ENCODE results near the gene DIDO1. TPM values are rescaled to one million over a fixed set of nuclear protein-coding genes. Genes with fewer than 3 reads are reported as not detected.
A peak's percentile ranks its signal among the peaks of the same experiment; 100 is the strongest.

The DIDO1 gene
- total RNA-seq, 1 donor from 2014 or later, result 71.2 TPM

GRCh38 chr20:62935204-62935967, 9.1 kb upstream of the DIDO1 start:
- Mint-ChIP-seq H3K36me3 (ENCODE audit: insufficient read depth) (peaks cover 6% of the 10 kb centered on the region), H3K4me3 (ENCODE audit: low read depth) (no peak overlapping the region), H3K9me3 (ENCODE audit: low read depth) (no peaks in the 10 kb centered on the region), H3K4me1 (ENCODE audit: low read depth) (peaks cover 18% of the 10 kb centered on the region), H3K27me3 (no peaks in the 10 kb centered on the region), H3K27ac (no peak overlapping the region)
- TF ChIP-seq, protein P1, sequence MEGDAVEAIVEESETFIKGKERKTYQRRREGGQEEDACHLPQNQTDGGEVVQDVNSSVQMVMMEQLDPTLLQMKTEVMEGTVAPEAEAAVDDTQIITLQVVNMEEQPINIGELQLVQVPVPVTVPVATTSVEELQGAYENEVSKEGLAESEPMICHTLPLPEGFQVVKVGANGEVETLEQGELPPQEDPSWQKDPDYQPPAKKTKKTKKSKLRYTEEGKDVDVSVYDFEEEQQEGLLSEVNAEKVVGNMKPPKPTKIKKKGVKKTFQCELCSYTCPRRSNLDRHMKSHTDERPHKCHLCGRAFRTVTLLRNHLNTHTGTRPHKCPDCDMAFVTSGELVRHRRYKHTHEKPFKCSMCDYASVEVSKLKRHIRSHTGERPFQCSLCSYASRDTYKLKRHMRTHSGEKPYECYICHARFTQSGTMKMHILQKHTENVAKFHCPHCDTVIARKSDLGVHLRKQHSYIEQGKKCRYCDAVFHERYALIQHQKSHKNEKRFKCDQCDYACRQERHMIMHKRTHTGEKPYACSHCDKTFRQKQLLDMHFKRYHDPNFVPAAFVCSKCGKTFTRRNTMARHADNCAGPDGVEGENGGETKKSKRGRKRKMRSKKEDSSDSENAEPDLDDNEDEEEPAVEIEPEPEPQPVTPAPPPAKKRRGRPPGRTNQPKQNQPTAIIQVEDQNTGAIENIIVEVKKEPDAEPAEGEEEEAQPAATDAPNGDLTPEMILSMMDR (IDR thresholded peaks at IDR 0.05; ENCODE audit: unreplicated experiment), result no peak
- no peak for DNase-seq (ENCODE audit: low spot score, unreplicated experiment)

GRCh38 chr20:62933966-62934365, 7.7 kb upstream of the DIDO1 start:
- H3K27ac Mint-ChIP-seq, result no peak overlapping the region
- H3K4me1 Mint-ChIP-seq (ENCODE audit: low read depth), result peaks cover 12% of the 10 kb centered on the region
- DNase-seq (ENCODE audit: low spot score, unreplicated experiment), result no peak
- peaks cover 6% of the 10 kb centered on the region for H3K36me3 Mint-ChIP-seq (ENCODE audit: insufficient read depth)
- H3K27me3 Mint-ChIP-seq, result no peaks in the 10 kb centered on the region
- no peaks in the 10 kb centered on the region for H3K9me3 Mint-ChIP-seq (ENCODE audit: low read depth)
- H3K4me3 Mint-ChIP-seq (ENCODE audit: low read depth), result no peak overlapping the region
- TF ChIP-seq, protein P1 (IDR thresholded peaks at IDR 0.05; ENCODE audit: unreplicated experiment), result no peak

GRCh38 chr20:62931464-62931863, 5.2 kb upstream of the DIDO1 start:
- TF ChIP-seq, protein P1 (IDR thresholded peaks at IDR 0.05; ENCODE audit: unreplicated experiment), result no peak
- no peak for DNase-seq (ENCODE audit: low spot score, unreplicated experiment)
- H3K36me3 Mint-ChIP-seq (ENCODE audit: insufficient read depth), result peaks cover 2% of the 10 kb centered on the region
- no peaks in the 10 kb centered on the region for H3K27me3 Mint-ChIP-seq
- H3K4me3 Mint-ChIP-seq (ENCODE audit: low read depth), result no peak overlapping the region
- peak overlapping the region; percentile 83 for H3K27ac Mint-ChIP-seq
- no peaks in the 10 kb centered on the region for H3K9me3 Mint-ChIP-seq (ENCODE audit: low read depth)
- H3K4me1 Mint-ChIP-seq (ENCODE audit: low read depth), result peaks cover 23% of the 10 kb centered on the region

- H3K27ac Mint-ChIP-seq, result peak overlapping the region; percentile 96
- no peaks in the 10 kb centered on the region for H3K27me3 Mint-ChIP-seq
- peaks cover 36% of the 10 kb centered on the region for H3K4me1 Mint-ChIP-seq (ENCODE audit: low read depth)
- TF ChIP-seq, protein P1 (IDR thresholded peaks at IDR 0.05; ENCODE audit: unreplicated experiment), result no peak
- H3K9me3 Mint-ChIP-seq (ENCODE audit: low read depth), result no peaks in the 10 kb centered on the region
- DNase-seq (ENCODE audit: low spot score, unreplicated experiment), result peak; percentile 61
- H3K4me3 Mint-ChIP-seq (ENCODE audit: low read depth), result peak overlapping the region; percentile 88
- peaks cover 2% of the 10 kb centered on the region for H3K36me3 Mint-ChIP-seq (ENCODE audit: insufficient read depth)
Measured at GRCh38 chr20:62929051-62929538, 2.8 kb upstream of the DIDO1 start.

DNA sequence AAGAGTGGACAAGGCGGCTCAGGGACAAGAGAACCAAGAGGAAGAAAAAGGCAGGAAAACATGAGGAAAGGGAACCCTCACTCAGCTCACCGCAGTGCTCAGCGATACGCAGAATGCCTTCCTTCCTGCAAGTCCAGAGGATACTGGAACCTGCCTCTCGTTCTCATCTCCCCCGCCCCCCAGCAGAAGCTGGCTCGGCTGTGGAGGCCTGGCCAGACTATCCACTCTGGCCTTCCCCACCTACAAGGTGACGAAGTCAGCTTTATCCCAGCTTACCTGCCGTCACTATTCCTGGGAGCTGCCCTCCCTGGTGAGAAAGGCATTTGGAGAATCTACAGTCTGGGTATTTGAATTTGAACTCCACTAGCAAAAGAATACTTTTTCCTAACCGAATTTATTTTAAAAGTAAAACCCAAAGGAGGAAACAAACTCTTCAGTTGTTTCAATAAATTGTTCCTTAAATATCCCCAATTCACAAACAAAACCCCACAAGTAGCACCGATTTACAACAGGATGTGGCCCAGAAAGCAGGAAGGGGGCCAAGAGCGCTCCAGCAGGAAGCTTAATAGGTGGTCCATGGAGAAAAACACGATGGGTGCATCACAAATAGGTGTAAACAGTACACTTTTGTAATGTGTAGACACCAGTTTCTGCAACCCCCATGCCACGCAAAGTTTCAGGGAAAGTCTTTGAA, 2.1 kb upstream of the DIDO1 start:
- no peak for DNase-seq (ENCODE audit: low spot score, unreplicated experiment)
- H3K27me3 Mint-ChIP-seq, result no peaks in the 10 kb centered on the region
- H3K27ac Mint-ChIP-seq, result peak overlapping the region; percentile 96
- peaks cover 2% of the 10 kb centered on the region for H3K36me3 Mint-ChIP-seq (ENCODE audit: insufficient read depth)
- H3K9me3 Mint-ChIP-seq (ENCODE audit: low read depth), result no peaks in the 10 kb centered on the region
- H3K4me1 Mint-ChIP-seq (ENCODE audit: low read depth), result peaks cover 41% of the 10 kb centered on the region
- TF ChIP-seq, protein P1 (IDR thresholded peaks at IDR 0.05; ENCODE audit: unreplicated experiment), result no peak
- H3K4me3 Mint-ChIP-seq (ENCODE audit: low read depth), result peak overlapping the region; percentile 88

Measured in progenitor cell of endocrine pancreas (in vitro differentiated cells).